ENCODE measurements around the gene UBFD1. TPM values are rescaled to one million over a fixed set of nuclear protein-coding genes. Genes with fewer than 3 reads are reported as not detected.

Gene UBFD1
- total RNA-seq, 1 experiment from 2014 or later = 49.1 TPM

DNA sequence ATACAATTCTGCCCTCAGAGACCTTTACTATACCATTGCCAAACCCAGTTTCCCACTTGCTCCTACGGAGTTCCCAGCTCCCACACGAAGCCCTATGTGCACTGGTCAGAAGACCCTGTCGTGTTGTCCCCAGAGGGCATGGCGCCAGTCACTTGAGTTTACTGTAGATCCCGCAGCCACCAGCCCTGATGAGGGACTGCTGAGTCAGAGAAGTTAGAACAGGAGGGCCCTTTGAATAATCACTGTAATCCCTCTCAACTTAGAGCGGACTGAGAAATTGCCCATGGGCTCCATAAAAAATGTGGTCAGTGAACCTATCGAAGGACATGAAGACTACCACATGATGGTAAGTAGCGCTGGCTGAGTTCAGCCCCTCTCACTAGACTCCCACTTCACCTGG is 9.2 kb downstream of the UBFD1 start:
- peaks cover 4% of the 10 kb centered on the region for H3K4me1 Mint-ChIP-seq (ENCODE audit: insufficient read depth, unreplicated experiment)
- TF ChIP-seq, protein P1, sequence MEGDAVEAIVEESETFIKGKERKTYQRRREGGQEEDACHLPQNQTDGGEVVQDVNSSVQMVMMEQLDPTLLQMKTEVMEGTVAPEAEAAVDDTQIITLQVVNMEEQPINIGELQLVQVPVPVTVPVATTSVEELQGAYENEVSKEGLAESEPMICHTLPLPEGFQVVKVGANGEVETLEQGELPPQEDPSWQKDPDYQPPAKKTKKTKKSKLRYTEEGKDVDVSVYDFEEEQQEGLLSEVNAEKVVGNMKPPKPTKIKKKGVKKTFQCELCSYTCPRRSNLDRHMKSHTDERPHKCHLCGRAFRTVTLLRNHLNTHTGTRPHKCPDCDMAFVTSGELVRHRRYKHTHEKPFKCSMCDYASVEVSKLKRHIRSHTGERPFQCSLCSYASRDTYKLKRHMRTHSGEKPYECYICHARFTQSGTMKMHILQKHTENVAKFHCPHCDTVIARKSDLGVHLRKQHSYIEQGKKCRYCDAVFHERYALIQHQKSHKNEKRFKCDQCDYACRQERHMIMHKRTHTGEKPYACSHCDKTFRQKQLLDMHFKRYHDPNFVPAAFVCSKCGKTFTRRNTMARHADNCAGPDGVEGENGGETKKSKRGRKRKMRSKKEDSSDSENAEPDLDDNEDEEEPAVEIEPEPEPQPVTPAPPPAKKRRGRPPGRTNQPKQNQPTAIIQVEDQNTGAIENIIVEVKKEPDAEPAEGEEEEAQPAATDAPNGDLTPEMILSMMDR (IDR thresholded peaks at IDR 0.05; ENCODE audit: unreplicated experiment) = no peak
- H3K27me3 Mint-ChIP-seq (ENCODE audit: insufficient read depth, unreplicated experiment) = no peaks in the 10 kb centered on the region
- ChIA-PET POLR2A (no interaction called here), CTCF (no interaction called here)
- no peak for DNase-seq (ENCODE audit: unreplicated experiment)
- H3K9me3 Mint-ChIP-seq (ENCODE audit: unreplicated experiment) = peaks cover 7% of the 10 kb centered on the region
- H3K27ac Mint-ChIP-seq (ENCODE audit: low read depth, unreplicated experiment) = no peak overlapping the region
- peaks cover 95% of the 10 kb centered on the region for H3K36me3 Mint-ChIP-seq (ENCODE audit: insufficient read depth, unreplicated experiment)
- BruUV-seq (replicated peaks) = no TSS peak
- intact Hi-C loops (cut with micrococcal nuclease) = no loop called here
- H3K4me3 Mint-ChIP-seq (ENCODE audit: unreplicated experiment) = no peak overlapping the region

DNA sequence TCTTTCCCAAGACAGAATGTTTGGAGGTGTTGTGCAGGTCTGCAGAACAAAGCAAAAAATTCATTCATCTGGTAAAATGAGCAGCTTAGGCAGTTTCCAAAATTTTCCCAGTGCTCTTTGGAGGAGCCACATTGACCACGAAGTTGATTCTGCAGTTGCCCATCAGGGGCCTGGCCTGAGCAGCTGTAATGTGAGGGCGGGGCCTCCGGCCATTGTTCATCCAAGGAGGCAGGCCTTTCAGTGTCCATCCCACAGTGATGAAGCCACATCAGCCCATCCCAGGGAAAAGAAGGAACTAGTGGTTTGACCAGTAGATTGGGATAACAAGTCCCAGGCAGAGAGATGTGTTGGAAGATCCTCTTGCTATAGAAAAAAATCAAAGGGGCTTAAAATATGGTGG is 10.1 kb downstream of the UBFD1 start:
- intact Hi-C loops (cut with micrococcal nuclease) = no loop called here
- Mint-ChIP-seq H3K36me3 (ENCODE audit: insufficient read depth, unreplicated experiment) (peaks cover 90% of the 10 kb centered on the region), H3K4me3 (ENCODE audit: unreplicated experiment) (no peak overlapping the region)

DNA sequence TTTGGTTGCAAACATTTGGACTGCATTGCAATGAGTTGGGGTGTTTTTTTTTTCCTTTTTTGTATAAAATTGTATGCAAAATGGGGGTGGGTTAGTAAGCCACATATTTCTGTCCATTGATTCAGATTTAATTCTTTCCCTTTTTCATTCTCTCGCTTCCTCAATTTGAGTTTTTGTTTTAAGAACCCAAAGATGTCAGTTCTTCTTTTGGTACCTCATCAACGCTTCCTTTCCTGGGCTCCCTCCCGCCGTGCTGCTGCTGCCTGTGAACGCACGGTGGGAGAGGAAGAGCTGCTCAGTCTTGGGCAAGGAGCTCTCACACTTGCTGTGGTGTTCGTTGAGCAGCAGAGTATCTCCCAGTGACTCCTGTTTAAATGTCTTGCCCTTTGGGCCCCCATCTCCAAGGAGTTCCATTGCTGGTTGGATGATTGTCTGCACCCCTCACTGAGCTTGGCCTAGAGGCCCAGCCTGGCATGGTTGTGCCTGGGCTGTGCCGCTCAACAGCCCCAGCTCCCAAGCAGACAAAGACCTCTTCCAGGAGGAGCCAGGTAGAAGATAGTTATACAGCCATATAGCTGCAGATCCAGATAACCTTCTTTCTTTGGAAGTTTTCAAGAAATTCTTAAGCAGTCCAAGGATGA is 13.6 kb downstream of the UBFD1 start:
- BruUV-seq (replicated peaks) = no TSS peak
- Mint-ChIP-seq H3K9me3 (ENCODE audit: unreplicated experiment) (peaks cover 7% of the 10 kb centered on the region), H3K27ac (ENCODE audit: low read depth, unreplicated experiment) (no peak overlapping the region), H3K4me1 (ENCODE audit: insufficient read depth, unreplicated experiment) (peaks cover 4% of the 10 kb centered on the region), H3K27me3 (ENCODE audit: insufficient read depth, unreplicated experiment) (no peaks in the 10 kb centered on the region), H3K4me3 (ENCODE audit: unreplicated experiment) (no peak overlapping the region), H3K36me3 (ENCODE audit: insufficient read depth, unreplicated experiment) (peaks cover 55% of the 10 kb centered on the region)
- POLR2A ChIA-PET = no interaction called here
- TF ChIP-seq, protein P1 (IDR thresholded peaks at IDR 0.05; ENCODE audit: unreplicated experiment) = no peak
- intact Hi-C loops (cut with micrococcal nuclease) = no loop called here
- DNase-seq (ENCODE audit: unreplicated experiment) = no peak
- CTCF ChIA-PET = interaction anchor here (0.6 to 0.9 kb wide), 2 partner anchors 136 to 178 kb away, joined by 3 read pairs; no protein-coding TSS in a partner anchor

More for the DNA sequence above, 10.1 kb downstream of the UBFD1 start:
- DNase-seq (ENCODE audit: unreplicated experiment) = no peak
- Mint-ChIP-seq H3K27me3 (ENCODE audit: insufficient read depth, unreplicated experiment) (no peaks in the 10 kb centered on the region), H3K9me3 (ENCODE audit: unreplicated experiment) (peaks cover 7% of the 10 kb centered on the region), H3K27ac (ENCODE audit: low read depth, unreplicated experiment) (no peak overlapping the region), H3K4me1 (ENCODE audit: insufficient read depth, unreplicated experiment) (peaks cover 4% of the 10 kb centered on the region)
- TF ChIP-seq, protein P1 (IDR thresholded peaks at IDR 0.05; ENCODE audit: unreplicated experiment) = no peak
- CTCF ChIA-PET = no interaction called here
- no TSS peak for BruUV-seq (replicated peaks)
- POLR2A ChIA-PET = interaction anchor here (0.6 kb wide), 1 partner anchor 12 kb away, joined by 3 read pairs; no protein-coding TSS in a partner anchor

DNA sequence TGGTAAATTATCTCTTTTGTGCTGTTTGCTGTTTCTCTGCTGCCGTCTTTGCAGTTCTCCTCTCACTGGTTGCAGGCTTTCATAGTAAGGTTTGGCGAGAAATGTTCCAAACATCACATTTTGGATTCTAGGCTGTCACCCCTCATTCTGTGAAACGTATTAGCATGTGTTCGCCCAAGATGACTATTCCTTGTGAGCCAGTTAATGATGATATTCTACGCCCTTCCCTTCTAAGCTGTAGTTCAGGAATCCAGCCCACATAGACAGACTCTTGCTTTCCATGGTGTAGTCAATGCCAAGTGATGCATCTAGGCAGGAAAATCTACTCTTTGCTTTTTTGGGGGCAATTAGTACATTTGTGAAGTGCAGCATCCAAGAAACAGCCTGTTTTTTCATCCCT is 14.4 kb downstream of the UBFD1 start:
- H3K4me1 Mint-ChIP-seq (ENCODE audit: insufficient read depth, unreplicated experiment) = peaks cover 4% of the 10 kb centered on the region
- H3K27me3 Mint-ChIP-seq (ENCODE audit: insufficient read depth, unreplicated experiment) = no peaks in the 10 kb centered on the region
- H3K4me3 Mint-ChIP-seq (ENCODE audit: unreplicated experiment) = no peak overlapping the region
- TF ChIP-seq, protein P1 (IDR thresholded peaks at IDR 0.05; ENCODE audit: unreplicated experiment) = no peak
- POLR2A ChIA-PET = no interaction called here
- H3K9me3 Mint-ChIP-seq (ENCODE audit: unreplicated experiment) = peaks cover 7% of the 10 kb centered on the region
- CTCF ChIA-PET = no interaction called here
- BruUV-seq (replicated peaks) = no TSS peak
- peaks cover 52% of the 10 kb centered on the region for H3K36me3 Mint-ChIP-seq (ENCODE audit: insufficient read depth, unreplicated experiment)
- intact Hi-C loops (cut with micrococcal nuclease) = no loop called here
- no peak for DNase-seq (ENCODE audit: unreplicated experiment)
- no peak overlapping the region for H3K27ac Mint-ChIP-seq (ENCODE audit: low read depth, unreplicated experiment)
